ENCODE data around the gene CXCL12. TPM values are rescaled to one million over a fixed set of nuclear protein-coding genes. Genes with fewer than 3 reads are reported as not detected.

CXCL12 gene
- total and polyA plus RNA-seq, 2 of the 13 experiments (the other 11 are each of a cell fraction or from before 2014, with no cell fraction given): not detected

DNA sequence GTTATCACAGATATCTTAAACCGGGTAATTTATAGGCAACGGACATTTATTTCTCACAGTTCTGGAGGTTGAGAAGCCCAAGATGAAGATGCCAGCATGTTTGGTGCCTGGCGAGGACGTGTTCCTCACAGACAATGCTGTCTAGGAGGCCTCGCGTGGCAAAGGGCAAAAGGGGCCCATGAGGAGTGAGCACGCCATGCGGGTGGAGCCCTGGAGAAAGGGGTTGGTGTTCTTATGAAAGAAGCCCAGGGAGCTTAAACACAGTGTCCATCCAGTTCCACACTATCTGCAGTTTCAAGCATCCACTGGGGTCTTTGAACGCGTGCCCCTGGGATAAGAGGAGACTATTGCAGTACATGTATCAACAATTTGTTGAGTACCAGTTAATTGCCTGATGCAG, 51.4 kb downstream of the CXCL12 start:
- Histone ChIP-seq H2AFZ (ENCODE audit: low read length) (no peak overlapping the region), H3K9me3 (ENCODE audit: low read length) (no peaks in the 10 kb centered on the region), H3K4me1 (ENCODE audit: insufficient read depth, low read length) (no peaks in the 10 kb centered on the region), H4K20me1 (ENCODE audit: insufficient read depth, low read length) (no peaks in the 10 kb centered on the region), H3K36me3 (replicated peaks in 1 of 2; ENCODE audit: control insufficient read depth in 1 of 2, insufficient read depth in 2 of 2, low read length in 2 of 2) (no peaks in the 10 kb centered on the region), H3K79me2 (ENCODE audit: insufficient read depth, low read length) (no peaks in the 10 kb centered on the region), H3K4me2 (ENCODE audit: low read depth, low read length) (no peak overlapping the region), H3K4me3 (replicated peaks in 1 of 3; ENCODE audit: insufficient read depth in 1 of 3, low read depth in 2 of 3, low read length in 3 of 3) (no peak overlapping the region), H3K27ac (ENCODE audit: extremely low read length, insufficient read depth, low read length) (no peak overlapping the region), H3K27me3 (ENCODE audit: control insufficient read depth in 1 of 2, insufficient read depth in 2 of 2, low read length in 2 of 2) (peaks cover 0 to 2% of the 10 kb centered on the region in 2 experiments; a peak in 1 of 5 replicates), H3K9ac (ENCODE audit: insufficient read depth, low read depth, low read length) (no peak overlapping the region)
- BruUV-seq (replicated peaks): no TSS peak
- intact Hi-C loops (cut with micrococcal nuclease; ENCODE audit: unreplicated experiment): no loop called here
- FAIRE-seq: no peak
- no peak for ATAC-seq
- in situ Hi-C loops (cut with HindIII; ENCODE audit: extremely low pct_ligation_motif_present, low pct_unique_long_range_greater_than_20kb): no loop called here
- POLR2A ChIA-PET: no interaction called here
- 69% methylated on average over 10 of the region's 10 CpGs for WGBS (ENCODE audit: low lambda C conversion rate)
- DNase-seq (ENCODE audit: low spot score): no peak
- TF ChIP-seq, protein P1, sequence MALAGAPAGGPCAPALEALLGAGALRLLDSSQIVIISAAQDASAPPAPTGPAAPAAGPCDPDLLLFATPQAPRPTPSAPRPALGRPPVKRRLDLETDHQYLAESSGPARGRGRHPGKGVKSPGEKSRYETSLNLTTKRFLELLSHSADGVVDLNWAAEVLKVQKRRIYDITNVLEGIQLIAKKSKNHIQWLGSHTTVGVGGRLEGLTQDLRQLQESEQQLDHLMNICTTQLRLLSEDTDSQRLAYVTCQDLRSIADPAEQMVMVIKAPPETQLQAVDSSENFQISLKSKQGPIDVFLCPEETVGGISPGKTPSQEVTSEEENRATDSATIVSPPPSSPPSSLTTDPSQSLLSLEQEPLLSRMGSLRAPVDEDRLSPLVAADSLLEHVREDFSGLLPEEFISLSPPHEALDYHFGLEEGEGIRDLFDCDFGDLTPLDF (CRISPR knock-in tag; IDR thresholded peaks at IDR 0.05): no peak
- TF ChIP-seq TEAD3 (CRISPR knock-in tag; optimal IDR thresholded peaks at IDR 0.05; ENCODE audit: borderline replicate concordance): no peak
- no peak for TF ChIP-seq ZNF879 (CRISPR knock-in tag; IDR thresholded peaks at IDR 0.05)
- TF ChIP-seq HNRNPL (IDR thresholded peaks at IDR 0.05; ENCODE audit: low read depth, low read length): no peak
- TF ChIP-seq ZNF790 (CRISPR knock-in tag; IDR thresholded peaks at IDR 0.05; ENCODE audit: borderline replicate concordance): no peak
- no peak for TF ChIP-seq ZKSCAN5 (CRISPR knock-in tag; IDR thresholded peaks at IDR 0.05)
- CTCF ChIA-PET (ENCODE audit: low intra/inter-chr PET ratio, low total read pairs): no interaction called here

- DNase-seq (ENCODE audit: low spot score) (no peak), FAIRE-seq (no peak), ATAC-seq (no peak)
- Histone ChIP-seq H3K27ac (ENCODE audit: extremely low read length, insufficient read depth, low read length) (no peak overlapping the region), H3K36me3 (replicated peaks in 1 of 2; ENCODE audit: control insufficient read depth in 1 of 2, insufficient read depth in 2 of 2, low read length in 2 of 2) (no peaks in the 10 kb centered on the region), H3K9ac (ENCODE audit: insufficient read depth, low read depth, low read length) (no peak overlapping the region), H2AFZ (ENCODE audit: low read length) (no peak overlapping the region), H3K79me2 (ENCODE audit: insufficient read depth, low read length) (no peaks in the 10 kb centered on the region), H3K4me2 (ENCODE audit: low read depth, low read length) (no peak overlapping the region), H4K20me1 (ENCODE audit: insufficient read depth, low read length) (no peaks in the 10 kb centered on the region), H3K4me3 (replicated peaks in 1 of 3; ENCODE audit: insufficient read depth in 1 of 3, low read depth in 2 of 3, low read length in 3 of 3) (no peak overlapping the region), H3K9me3 (ENCODE audit: low read length) (no peaks in the 10 kb centered on the region), H3K4me1 (ENCODE audit: insufficient read depth, low read length) (no peaks in the 10 kb centered on the region), H3K27me3 (ENCODE audit: control insufficient read depth in 1 of 2, insufficient read depth in 2 of 2, low read length in 2 of 2) (peaks cover 0 to 2% of the 10 kb centered on the region in 2 experiments; a peak in 1 of 5 replicates)
- in situ Hi-C loops (cut with HindIII; ENCODE audit: extremely low pct_ligation_motif_present, low pct_unique_long_range_greater_than_20kb) (no loop called here), intact Hi-C loops (cut with micrococcal nuclease; ENCODE audit: unreplicated experiment) (no loop called here)
- TF ChIP-seq MAZ (IDR thresholded peaks at IDR 0.05; ENCODE audit: borderline replicate concordance, low read depth, low read length): no peak
- TF ChIP-seq MAZ (CRISPR knock-in tag; IDR thresholded peaks at IDR 0.05; ENCODE audit: low read depth): no peak
- TF ChIP-seq ZNF556 (CRISPR knock-in tag; IDR thresholded peaks at IDR 0.05; ENCODE audit: borderline replicate concordance): no peak
- TF ChIP-seq ZNF441 (CRISPR knock-in tag; IDR thresholded peaks at IDR 0.05; ENCODE audit: borderline replicate concordance): no peak
- TF ChIP-seq, protein P2, sequence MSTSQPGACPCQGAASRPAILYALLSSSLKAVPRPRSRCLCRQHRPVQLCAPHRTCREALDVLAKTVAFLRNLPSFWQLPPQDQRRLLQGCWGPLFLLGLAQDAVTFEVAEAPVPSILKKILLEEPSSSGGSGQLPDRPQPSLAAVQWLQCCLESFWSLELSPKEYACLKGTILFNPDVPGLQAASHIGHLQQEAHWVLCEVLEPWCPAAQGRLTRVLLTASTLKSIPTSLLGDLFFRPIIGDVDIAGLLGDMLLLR (CRISPR knock-in tag; IDR thresholded peaks at IDR 0.05): no peak
- 2% methylated on average over 7 of the region's 7 CpGs for WGBS (ENCODE audit: low lambda C conversion rate)
- ChIA-PET CTCF (ENCODE audit: low intra/inter-chr PET ratio, low total read pairs) (no interaction called here), POLR2A (no interaction called here)
- BruUV-seq (replicated peaks): no TSS peak
Observed at GRCh38 chr10:44332465-44332864, 52.4 kb downstream of the CXCL12 start.

Measured in HepG2 (cell line).